Hepatocyte (in vitro differentiated cells): ENCODE data around the gene CEP120. TPM values are rescaled to one million over a fixed set of nuclear protein-coding genes. Genes with fewer than 3 reads are reported as not detected.
A peak's percentile ranks its signal among the peaks of the same experiment; 100 is the strongest.
"Not testable (repeated sequence)": the region's sequence is repeated elsewhere in the genome, so short reads cannot be mapped to it uniquely, and the experiment has no call there.

Experiments used
- DNase-seq: peaks from one replicate; pipeline ENCODE4 v3.0.0-alpha.2; 2016; ENCODE audit warnings: low spot score
- H2AFZ ChIP-seq: fragments of 200-600 bp; sonication (generic); 2 replicates; pipeline ENCODE4 v1.6.0; 2016; ENCODE audit warnings: antibody characterized with exemption, mild to moderate bottlenecking
- H3K27ac ChIP-seq: fragments of 200-600 bp; sonication (generic); 2 replicates; pipeline ENCODE4 v1.5.1; 2016; ENCODE audit warnings: mild to moderate bottlenecking
- H3K27me3 ChIP-seq: fragments of 200-600 bp; sonication (generic); 2 replicates; pipeline ENCODE4 v1.6.1; 2016
- H3K36me3 ChIP-seq: fragments of 200-600 bp; sonication (generic); replicated peaks from 2 replicates; pipeline ENCODE4 v1.5.1; 2016; ENCODE audit warnings: low read depth; ENCODE audit not compliant: insufficient read depth
- H3K4me1 ChIP-seq: fragments of 200-600 bp; sonication (generic); 2 replicates; pipeline ENCODE4 v1.5.1; 2016; ENCODE audit warnings: mild to moderate bottlenecking, moderate library complexity; ENCODE audit not compliant: insufficient read depth
- H3K4me2 ChIP-seq: fragments of 200-600 bp; sonication (generic); 2 replicates; pipeline ENCODE4 v1.6.0; 2016
- H3K4me3 ChIP-seq: fragments of 200-600 bp; sonication (generic); 2 replicates; pipeline ENCODE4 v1.5.1; 2016; ENCODE audit warnings: mild to moderate bottlenecking
- H3K79me2 ChIP-seq: fragments of 200-600 bp; sonication (generic); 2 replicates; pipeline ENCODE4 v1.6.0; 2017; ENCODE audit warnings: mild to moderate bottlenecking
- H3K9me2 ChIP-seq: fragments of 200-600 bp; sonication (generic); replicated peaks from 2 replicates; pipeline ENCODE4 v1.6.0; 2017; ENCODE audit warnings: mild to moderate bottlenecking; ENCODE audit not compliant: insufficient read depth
- H3K9me3 ChIP-seq: fragments of 200-600 bp; sonication (generic); 2 replicates; pipeline ENCODE4 v1.5.1; 2016; ENCODE audit warnings: low read depth, mild to moderate bottlenecking
- H4K20me1 ChIP-seq: fragments of 200-600 bp; sonication (generic); 2 replicates; pipeline ENCODE4 v1.6.0; 2016; ENCODE audit warnings: mild to moderate bottlenecking; ENCODE audit not compliant: insufficient read depth, poor library complexity, severe bottlenecking
- EZH2 ChIP-seq: fragments of 200-600 bp; sonication (generic); IDR thresholded peaks from 2 replicates; pipeline ENCODE4 v1.6.1; 2016; ENCODE audit warnings: antibody characterized with exemption, mild to moderate bottlenecking, borderline replicate concordance
- EZH2phosphoT487 ChIP-seq: fragments of 200-600 bp; sonication (generic); IDR thresholded peaks from one replicate; pipeline ENCODE4 v1.6.1; 2018; ENCODE audit warnings: antibody characterized with exemption, mild to moderate bottlenecking, low read depth, moderate library complexity; ENCODE audit not compliant: unreplicated experiment, severe bottlenecking
- WGBS: methylation state at CpG from one replicate; pipeline ENCODE4 v1.1.6; 2016; ENCODE audit warnings: low lambda C conversion rate; ENCODE audit errors: missing lambda C conversion rate; 5-methylcytosine and 5-hydroxymethylcytosine counted together
- polyA plus RNA-seq: library from polyadenylated mRNA; unstranded; fragments of >200 nt; fragmentation: Nextera tagmentation; extraction: Ambion mirVana; gene quantifications from 2 replicates; pipeline ENCODE4 v1.2.1, GENCODE V29; 2016
- total RNA-seq: library from RNA; depleted of rRNA; stranded (reverse); fragments of >200 nt; gene quantifications from 2 replicates; pipeline ENCODE4 v1.2.3, GENCODE V29; 2014
- TF ChIP-seq, protein P1 (sequence below): fragments of 200-600 bp; sonication (generic); IDR thresholded peaks from 2 replicates; pipeline ENCODE4 v1.5.1; 2016; ENCODE audit warnings: antibody characterized with exemption, mild to moderate bottlenecking; ENCODE audit not compliant: poor library complexity

CEP120 gene
- total and polyA plus RNA-seq, 2 experiments from 2014 or later = 5.7 to 17.5 TPM

DNA sequence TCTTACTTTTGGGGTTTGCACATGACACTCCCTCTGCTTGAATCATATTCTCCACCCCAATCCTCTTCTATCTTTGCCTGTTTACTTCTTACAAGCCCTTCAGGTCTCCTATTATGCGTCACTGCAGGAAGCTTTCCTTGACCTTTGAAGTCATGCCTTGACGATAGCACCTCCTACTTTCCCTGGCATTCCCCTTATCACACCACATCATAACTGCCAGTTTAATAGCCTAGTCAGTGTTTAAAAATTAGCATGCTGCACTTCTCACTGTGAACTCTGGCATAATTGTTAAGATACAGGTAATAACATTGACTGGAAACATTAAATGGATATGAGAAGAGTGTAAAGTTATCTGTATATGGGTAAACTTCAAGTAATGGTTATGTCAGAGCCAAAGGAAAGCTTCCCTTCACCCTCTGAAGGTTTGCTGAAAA is 37.1 kb upstream of the CEP120 start:
- H3K4me3 ChIP-seq = no peak overlapping the region

DNA sequence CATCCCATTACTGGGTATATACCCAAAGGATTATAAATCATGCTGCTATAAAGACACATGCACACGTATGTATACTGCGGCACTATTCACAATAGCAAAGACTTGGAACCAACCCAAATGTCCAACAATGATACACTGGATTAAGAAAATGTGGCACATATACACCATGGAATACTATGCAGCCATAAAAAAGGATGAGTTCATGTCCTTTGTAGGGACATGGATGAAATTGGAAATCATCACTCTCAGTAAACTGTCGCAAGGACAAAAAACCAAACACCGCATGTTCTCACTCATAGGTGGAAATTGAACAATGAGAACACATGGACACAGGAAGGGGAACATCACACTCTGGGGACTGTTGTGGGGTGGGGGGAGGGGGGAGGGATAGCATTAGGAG is 35.8 kb upstream of the CEP120 start:
- 95% methylated on average over 4 of the region's 4 CpGs for WGBS
- not testable (repeated sequence) for H3K4me1 ChIP-seq, H3K4me2 ChIP-seq, H3K27ac ChIP-seq, H3K27me3 ChIP-seq, H2AFZ ChIP-seq, H4K20me1 ChIP-seq, DNase-seq, H3K79me2 ChIP-seq, H3K36me3 ChIP-seq, H3K9me2 ChIP-seq, H3K4me3 ChIP-seq, H3K9me3 ChIP-seq

More for the DNA sequence above, 37.1 kb upstream of the CEP120 start:
- Histone ChIP-seq H3K4me2 (peak overlapping the region; percentile 35), H3K9me2 (no peaks in the 10 kb centered on the region), H3K9me3 (no peaks in the 10 kb centered on the region), H3K79me2 (no peaks in the 10 kb centered on the region), H3K27ac (peak overlapping the region; percentile 77), H4K20me1 (no peaks in the 10 kb centered on the region), H2AFZ (no peak overlapping the region), H3K36me3 (no peaks in the 10 kb centered on the region), H3K27me3 (no peaks in the 10 kb centered on the region), H3K4me1 (no peaks in the 10 kb centered on the region)
- DNase-seq = peak; percentile 66
- WGBS = 38% methylated on average over 2 of the region's 2 CpGs
- TF ChIP-seq EZH2phosphoT487 = no peak

DNA sequence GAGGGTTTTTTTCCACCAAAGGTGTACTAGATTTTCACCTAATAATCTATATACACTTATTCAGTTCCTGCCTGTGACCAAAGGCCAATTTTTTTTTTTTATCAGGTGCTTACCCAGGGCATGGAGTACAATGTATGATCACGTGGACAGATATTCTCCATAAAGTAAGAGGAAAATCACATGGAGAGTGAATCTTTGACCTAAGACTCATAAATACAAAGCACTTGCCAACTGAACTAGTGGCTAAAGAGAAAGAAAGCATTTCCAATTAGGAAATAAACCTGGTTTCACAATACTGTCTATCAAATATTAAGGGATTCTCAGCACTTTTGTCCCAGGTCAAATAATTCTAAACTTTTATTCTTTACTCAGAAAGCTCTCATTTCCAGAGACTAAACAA is 33.0 kb upstream of the CEP120 start:
- Histone ChIP-seq H3K4me2 (no peak overlapping the region), H3K27ac (no peak overlapping the region), H3K9me2 (no peaks in the 10 kb centered on the region), H3K4me1 (peaks cover 5% of the 10 kb centered on the region), H3K36me3 (no peaks in the 10 kb centered on the region), H3K79me2 (no peaks in the 10 kb centered on the region), H4K20me1 (no peaks in the 10 kb centered on the region), H3K4me3 (no peak overlapping the region), H3K9me3 (no peaks in the 10 kb centered on the region), H2AFZ (no peak overlapping the region), H3K27me3 (no peaks in the 10 kb centered on the region)
- peak; percentile 9 for DNase-seq
- no peak for TF ChIP-seq EZH2
- 82% methylated on average over 1 of the region's 1 CpG for WGBS

DNA sequence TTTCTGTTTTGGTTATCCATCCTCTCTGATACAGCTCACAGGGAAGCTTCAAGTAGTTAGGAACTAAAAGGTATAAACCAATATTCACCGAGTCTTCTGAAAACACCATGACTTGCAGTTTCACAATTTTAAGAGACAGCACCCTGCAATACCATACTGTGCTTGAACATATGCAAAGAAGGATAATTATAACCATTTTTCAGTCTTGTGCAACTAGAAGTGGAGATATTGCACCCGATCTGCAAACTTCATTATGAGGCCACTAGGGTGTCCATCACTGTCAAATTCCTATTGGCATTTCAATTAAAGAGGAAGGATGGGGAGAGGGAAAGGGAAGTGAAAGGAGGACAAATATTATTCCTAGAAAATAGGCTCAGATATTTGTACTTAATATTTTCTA is 32.4 kb upstream of the CEP120 start:
- Histone ChIP-seq H3K9me2 (no peaks in the 10 kb centered on the region), H3K27me3 (no peaks in the 10 kb centered on the region), H4K20me1 (no peaks in the 10 kb centered on the region), H3K4me1 (peaks cover 5% of the 10 kb centered on the region), H3K36me3 (no peaks in the 10 kb centered on the region), H3K4me3 (no peak overlapping the region), H3K79me2 (no peaks in the 10 kb centered on the region), H2AFZ (no peak overlapping the region), H3K27ac (no peak overlapping the region), H3K4me2 (no peak overlapping the region), H3K9me3 (no peaks in the 10 kb centered on the region)
- no peak for DNase-seq
- WGBS = 82% methylated on average over 2 of the region's 2 CpGs
- no peak for TF ChIP-seq EZH2
- TF ChIP-seq EZH2phosphoT487 = no peak
- TF ChIP-seq, protein P1, sequence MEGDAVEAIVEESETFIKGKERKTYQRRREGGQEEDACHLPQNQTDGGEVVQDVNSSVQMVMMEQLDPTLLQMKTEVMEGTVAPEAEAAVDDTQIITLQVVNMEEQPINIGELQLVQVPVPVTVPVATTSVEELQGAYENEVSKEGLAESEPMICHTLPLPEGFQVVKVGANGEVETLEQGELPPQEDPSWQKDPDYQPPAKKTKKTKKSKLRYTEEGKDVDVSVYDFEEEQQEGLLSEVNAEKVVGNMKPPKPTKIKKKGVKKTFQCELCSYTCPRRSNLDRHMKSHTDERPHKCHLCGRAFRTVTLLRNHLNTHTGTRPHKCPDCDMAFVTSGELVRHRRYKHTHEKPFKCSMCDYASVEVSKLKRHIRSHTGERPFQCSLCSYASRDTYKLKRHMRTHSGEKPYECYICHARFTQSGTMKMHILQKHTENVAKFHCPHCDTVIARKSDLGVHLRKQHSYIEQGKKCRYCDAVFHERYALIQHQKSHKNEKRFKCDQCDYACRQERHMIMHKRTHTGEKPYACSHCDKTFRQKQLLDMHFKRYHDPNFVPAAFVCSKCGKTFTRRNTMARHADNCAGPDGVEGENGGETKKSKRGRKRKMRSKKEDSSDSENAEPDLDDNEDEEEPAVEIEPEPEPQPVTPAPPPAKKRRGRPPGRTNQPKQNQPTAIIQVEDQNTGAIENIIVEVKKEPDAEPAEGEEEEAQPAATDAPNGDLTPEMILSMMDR = no peak

DNA sequence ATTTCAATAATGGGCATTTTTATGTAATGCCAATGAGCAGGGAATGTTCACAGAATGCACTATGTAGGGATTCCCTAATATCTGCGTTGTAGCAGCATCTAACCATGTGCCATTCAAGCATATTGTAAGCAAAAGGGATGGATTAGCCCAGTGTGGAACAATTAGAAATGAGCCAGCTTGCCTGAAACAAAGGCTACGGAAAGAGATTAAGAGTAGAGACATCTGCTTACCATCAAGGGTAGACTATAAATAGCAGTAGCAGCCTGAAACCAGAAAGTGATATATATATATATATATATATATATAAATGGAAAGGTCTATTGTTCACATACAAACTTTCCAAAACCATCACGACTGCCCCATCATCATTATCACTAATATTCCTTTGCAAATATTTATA is 31.9 kb upstream of the CEP120 start:
- peak overlapping the region; percentile 40 for H3K4me2 ChIP-seq
- H3K4me3 ChIP-seq = no peak overlapping the region
- H4K20me1 ChIP-seq = no peaks in the 10 kb centered on the region
- no peaks in the 10 kb centered on the region for H3K9me2 ChIP-seq
- no peaks in the 10 kb centered on the region for H3K9me3 ChIP-seq
- H3K27me3 ChIP-seq = no peaks in the 10 kb centered on the region
- H3K79me2 ChIP-seq = no peaks in the 10 kb centered on the region
- 66% methylated on average over 3 of the region's 3 CpGs for WGBS
- H3K4me1 ChIP-seq = peaks cover 5% of the 10 kb centered on the region
- no peak overlapping the region for H2AFZ ChIP-seq
- H3K27ac ChIP-seq = peak overlapping the region; percentile 26
- no peak for TF ChIP-seq EZH2
- no peak for TF ChIP-seq EZH2phosphoT487
- TF ChIP-seq, protein P1 = no peak
- DNase-seq = no peak
- no peaks in the 10 kb centered on the region for H3K36me3 ChIP-seq
